Measurements from ENCODE around the gene ITPRID2.

Gene ITPRID2

GRCh38 chr2:181859803-181860202, 31.7 kb upstream of the ITPRID2 start:
- no peak overlapping the region for H3K4me3 ChIP-seq (replicated peaks; ENCODE audit: low read depth, low read length)
- no peak for DNase-seq (ENCODE audit: low read depth)
- TF ChIP-seq, protein P1, sequence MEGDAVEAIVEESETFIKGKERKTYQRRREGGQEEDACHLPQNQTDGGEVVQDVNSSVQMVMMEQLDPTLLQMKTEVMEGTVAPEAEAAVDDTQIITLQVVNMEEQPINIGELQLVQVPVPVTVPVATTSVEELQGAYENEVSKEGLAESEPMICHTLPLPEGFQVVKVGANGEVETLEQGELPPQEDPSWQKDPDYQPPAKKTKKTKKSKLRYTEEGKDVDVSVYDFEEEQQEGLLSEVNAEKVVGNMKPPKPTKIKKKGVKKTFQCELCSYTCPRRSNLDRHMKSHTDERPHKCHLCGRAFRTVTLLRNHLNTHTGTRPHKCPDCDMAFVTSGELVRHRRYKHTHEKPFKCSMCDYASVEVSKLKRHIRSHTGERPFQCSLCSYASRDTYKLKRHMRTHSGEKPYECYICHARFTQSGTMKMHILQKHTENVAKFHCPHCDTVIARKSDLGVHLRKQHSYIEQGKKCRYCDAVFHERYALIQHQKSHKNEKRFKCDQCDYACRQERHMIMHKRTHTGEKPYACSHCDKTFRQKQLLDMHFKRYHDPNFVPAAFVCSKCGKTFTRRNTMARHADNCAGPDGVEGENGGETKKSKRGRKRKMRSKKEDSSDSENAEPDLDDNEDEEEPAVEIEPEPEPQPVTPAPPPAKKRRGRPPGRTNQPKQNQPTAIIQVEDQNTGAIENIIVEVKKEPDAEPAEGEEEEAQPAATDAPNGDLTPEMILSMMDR (IDR thresholded peaks at IDR 0.05; ENCODE audit: low read length, missing control alignments) = no peak

- TF ChIP-seq, protein P1 (IDR thresholded peaks at IDR 0.05; ENCODE audit: low read length, missing control alignments) = no peak
- no peak overlapping the region for H3K4me3 ChIP-seq (replicated peaks; ENCODE audit: low read depth, low read length)
- no peak for DNase-seq (ENCODE audit: low read depth)
Measured at GRCh38 chr2:181861379-181861778, 30.2 kb upstream of the ITPRID2 start.

DNA sequence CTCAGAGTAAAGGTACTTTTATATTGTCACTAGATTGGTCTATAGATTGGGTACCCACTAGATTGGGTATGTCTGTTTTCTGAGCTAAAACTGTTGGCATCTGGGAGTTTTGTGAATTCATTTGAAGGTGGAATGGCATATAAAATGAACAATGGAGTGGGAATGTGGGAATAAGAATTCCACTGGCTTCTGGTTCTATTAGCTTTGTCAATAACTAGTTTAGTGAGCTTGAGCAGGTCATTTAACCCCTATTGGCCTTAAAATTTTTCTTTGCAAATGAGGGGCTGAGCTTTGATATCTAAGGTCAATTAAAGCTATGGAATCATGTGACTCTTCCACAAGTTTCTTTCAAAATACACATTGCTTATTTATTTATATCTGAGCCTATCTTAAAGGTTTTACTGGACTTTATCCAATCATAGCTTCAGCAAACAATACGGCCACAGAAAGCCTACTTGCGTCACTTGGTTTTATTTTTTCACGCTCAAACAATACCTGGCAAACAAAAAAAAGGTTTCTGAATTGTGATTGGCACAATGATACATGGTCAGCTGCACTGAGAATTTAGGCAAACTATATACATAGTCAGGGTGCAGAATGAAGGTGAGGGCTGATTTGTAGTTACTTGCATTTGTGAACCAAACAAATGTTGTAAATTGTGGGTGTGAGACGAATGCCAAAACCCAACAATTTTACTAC, 28.8 kb upstream of the ITPRID2 start:
- no peak for DNase-seq (ENCODE audit: low read depth)
- TF ChIP-seq, protein P1 (IDR thresholded peaks at IDR 0.05; ENCODE audit: low read length, missing control alignments) = no peak
- no peak overlapping the region for H3K4me3 ChIP-seq (replicated peaks; ENCODE audit: low read depth, low read length)

DNA sequence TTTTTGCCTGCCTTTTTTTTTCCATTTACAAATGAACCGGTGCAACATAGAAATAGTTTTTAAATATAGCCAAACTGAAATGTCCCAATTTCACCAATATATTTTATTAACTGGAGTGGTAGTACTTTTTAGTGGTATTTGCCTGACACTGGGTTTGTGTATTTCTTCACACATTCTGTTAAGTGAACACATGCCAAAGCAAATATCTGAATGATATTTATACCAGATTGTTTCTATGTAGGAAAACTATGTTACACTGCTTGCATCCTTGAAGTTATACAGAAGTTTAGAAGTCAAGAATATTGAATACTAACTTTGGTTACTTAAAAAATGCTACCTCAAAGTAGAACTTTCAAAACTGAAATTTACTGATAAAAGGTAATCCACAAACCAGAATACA, 19.4 kb upstream of the ITPRID2 start:
- no peak for DNase-seq (ENCODE audit: low read depth)
- H3K4me3 ChIP-seq (replicated peaks; ENCODE audit: low read depth, low read length) = no peak overlapping the region
- TF ChIP-seq, protein P1 (IDR thresholded peaks at IDR 0.05; ENCODE audit: low read length, missing control alignments) = no peak

DNA sequence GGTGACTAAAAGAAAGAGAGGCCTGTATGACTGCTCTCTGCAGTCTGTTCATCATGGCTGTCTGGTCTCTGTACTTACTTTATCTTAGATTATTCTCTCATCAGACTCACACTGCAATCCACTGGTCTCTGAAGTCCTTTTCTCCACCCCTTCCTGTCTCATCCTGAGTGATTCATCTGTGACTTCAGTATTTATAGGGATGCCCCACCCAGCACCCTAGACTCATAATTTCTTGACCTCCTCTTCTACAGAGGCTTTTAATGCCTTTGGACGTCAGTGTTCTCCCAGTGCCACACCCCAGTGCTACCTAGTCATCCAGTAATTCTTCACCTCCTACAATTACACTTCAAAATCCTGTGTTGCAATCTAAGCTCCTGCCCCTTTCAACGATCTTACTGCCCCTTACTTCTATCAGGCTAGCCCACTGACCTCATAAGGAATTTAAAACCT, 14.9 kb upstream of the ITPRID2 start:
- TF ChIP-seq, protein P1 (IDR thresholded peaks at IDR 0.05; ENCODE audit: low read length, missing control alignments) = no peak
- no peak overlapping the region for H3K4me3 ChIP-seq (replicated peaks; ENCODE audit: low read depth, low read length)
- peak; percentile 38 for DNase-seq (ENCODE audit: low read depth)

- H3K4me3 ChIP-seq (replicated peaks; ENCODE audit: low read depth, low read length) = no peak overlapping the region
- DNase-seq (ENCODE audit: low read depth) = no peak
- TF ChIP-seq, protein P1 (IDR thresholded peaks at IDR 0.05; ENCODE audit: low read length, missing control alignments) = no peak
Measured at GRCh38 chr2:181877181-181877664, 14.3 kb upstream of the ITPRID2 start.

DNA sequence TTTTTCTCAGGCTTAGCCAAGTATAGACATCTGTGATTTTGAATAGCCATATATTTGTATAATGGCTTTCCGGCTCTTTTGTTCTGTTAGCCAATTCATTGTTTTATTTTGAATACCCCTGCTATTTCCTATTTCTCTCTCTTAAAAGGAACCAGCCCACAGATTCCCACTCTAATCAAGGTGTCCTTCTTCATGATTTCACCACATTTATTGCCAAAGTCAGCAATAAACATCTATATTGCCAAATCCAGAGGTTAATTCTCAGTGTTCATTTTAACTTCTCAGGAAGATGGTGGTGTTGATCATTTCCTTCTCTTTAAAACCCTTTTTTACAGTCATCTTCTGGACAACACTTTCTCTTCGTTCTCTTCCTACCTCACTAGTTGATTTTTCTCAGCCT, 13.1 kb upstream of the ITPRID2 start:
- DNase-seq (ENCODE audit: low read depth) = no peak
- TF ChIP-seq, protein P1 (IDR thresholded peaks at IDR 0.05; ENCODE audit: low read length, missing control alignments) = no peak
- no peak overlapping the region for H3K4me3 ChIP-seq (replicated peaks; ENCODE audit: low read depth, low read length)

Data from fibroblast of pulmonary artery (primary cell).